Stimulated activated CD4-positive, alpha-beta T cell treated with anti-CD3 and anti-CD28 coated beads, Interleukin-4, amount 100 ng/mL, for 48 hours (primary cell): ENCODE results near the gene PSAP.

Source experiments
- DNase-seq, 2 donors: peaks; one replicate each; pipeline ENCODE4 v3.0.0-alpha.2; 2020; ENCODE audit warnings: low read depth in 2 of 2

The PSAP gene

DNA sequence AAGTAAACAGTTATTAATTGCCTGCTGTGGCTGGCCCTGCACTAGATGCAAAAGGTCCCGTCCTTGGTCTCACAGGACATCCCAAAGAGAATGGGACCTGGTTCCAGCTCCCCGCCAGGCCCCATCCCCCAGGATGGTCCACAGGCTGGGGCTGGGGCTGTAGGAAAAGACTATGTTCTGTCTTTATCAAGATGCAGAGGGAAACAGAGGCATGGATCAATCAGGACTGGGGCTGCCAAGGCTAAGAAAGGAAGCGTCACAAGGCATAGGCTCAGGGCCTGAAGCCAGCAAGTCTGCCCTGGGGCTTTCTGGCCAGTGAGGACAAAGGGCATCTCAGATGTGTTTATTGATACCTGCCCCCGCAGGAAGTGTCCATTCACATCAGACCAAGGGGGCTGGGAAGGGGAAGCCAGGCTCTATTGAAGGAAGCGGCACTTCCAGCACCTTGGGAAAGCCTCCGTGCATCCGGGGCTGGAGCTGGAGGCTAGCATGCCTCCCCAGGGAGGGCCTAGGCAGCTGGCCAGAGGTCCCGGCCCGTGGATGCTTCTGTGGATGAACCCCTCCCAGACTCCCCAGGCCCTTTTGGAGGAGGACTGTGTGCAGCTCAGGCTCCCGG is 83.5 kb downstream of the PSAP start:
- no peak for DNase-seq

- no peak for DNase-seq
These were observed 84.2 kb downstream of the PSAP start for GRCh38 chr10:71766717-71767419.
